Stimulated activated CD4-positive, alpha-beta T cell treated with anti-CD3 and anti-CD28 coated beads, Interleukin-12 subunit alpha, Interleukin-12 subunit beta, amount 100 ng/mL, for 4 hours (primary cell): ENCODE measurements around the gene SETBP1.

Source experiments
- DNase-seq: peaks from one replicate; pipeline ENCODE4 v3.0.0-alpha.2; 2020

Gene SETBP1

DNA sequence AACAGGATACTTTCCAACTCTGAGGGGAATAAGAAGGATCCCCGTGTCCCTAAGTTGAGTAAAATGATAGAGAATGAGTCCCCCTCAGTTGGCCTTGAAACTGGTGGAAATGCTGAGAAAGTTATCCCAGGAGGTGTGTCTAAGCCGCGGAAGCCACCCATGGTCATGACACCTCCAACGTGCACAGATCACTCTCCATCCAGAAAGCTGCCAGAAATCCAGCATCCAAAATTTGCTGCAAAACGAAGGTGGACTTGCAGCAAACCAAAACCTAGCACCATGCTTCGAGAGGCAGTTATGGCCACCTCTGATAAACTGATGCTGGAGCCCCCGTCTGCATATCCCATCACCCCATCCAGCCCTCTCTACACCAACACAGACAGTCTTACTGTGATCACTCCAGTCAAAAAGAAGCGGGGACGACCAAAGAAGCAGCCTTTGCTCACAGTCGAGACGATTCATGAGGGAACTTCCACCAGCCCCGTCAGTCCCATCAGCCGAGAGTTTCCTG is 270.1 kb downstream of the SETBP1 start:
- DNase-seq: no peak

DNA sequence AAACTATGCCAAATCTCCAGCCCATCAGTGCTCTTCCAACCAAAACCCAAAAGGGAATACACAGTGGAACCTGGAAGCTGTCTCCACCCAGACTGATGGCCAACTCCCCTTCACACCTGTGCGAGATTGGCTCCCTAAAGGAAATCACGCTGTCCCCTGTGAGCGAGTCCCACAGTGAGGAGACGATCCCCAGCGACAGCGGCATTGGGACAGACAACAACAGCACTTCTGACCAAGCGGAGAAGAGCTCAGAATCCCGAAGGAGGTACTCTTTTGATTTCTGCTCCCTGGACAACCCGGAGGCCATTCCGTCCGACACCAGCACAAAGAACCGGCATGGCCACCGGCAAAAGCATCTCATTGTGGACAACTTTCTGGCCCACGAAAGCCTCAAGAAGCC is 271.1 kb downstream of the SETBP1 start:
- no peak for DNase-seq

DNA sequence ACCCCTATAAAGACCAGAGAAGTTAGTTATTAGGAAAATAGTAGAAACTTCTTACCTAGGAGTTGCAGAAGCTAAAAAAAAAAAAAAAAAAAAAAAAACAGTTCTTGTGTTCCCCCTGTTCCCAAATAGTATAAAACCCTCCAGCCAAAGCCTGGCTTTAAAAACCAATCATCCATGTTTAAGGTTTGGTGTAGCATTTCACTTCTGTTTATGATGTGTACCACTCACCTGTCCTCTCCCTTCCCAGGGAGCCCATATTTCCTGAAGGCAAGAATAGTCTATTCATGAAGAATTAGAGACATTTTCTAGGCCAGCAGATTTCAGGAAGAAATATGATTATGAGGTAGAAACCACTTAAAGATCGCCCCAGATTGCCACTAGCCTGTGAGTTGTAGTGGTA is 273.6 kb downstream of the SETBP1 start:
- no peak for DNase-seq

DNA sequence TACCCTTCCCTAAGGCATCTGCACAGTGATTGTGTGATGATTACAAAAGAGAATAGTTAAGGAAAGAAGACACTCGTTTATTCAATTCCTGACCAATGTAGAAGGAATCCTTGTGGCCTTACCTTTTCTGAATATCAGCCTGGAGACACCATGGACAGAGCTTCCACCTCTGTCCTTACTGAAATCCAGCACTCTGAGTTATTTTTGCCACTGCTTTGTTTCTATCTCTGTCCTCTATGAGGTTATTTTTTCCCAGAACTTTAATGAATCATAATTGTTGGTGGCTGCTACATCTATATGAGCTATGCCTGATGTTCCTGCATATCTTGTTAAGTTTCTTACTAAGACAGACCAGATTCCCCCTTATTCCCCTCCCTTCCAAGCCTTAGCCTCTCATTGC is 275.1 kb downstream of the SETBP1 start:
- no peak for DNase-seq

DNA sequence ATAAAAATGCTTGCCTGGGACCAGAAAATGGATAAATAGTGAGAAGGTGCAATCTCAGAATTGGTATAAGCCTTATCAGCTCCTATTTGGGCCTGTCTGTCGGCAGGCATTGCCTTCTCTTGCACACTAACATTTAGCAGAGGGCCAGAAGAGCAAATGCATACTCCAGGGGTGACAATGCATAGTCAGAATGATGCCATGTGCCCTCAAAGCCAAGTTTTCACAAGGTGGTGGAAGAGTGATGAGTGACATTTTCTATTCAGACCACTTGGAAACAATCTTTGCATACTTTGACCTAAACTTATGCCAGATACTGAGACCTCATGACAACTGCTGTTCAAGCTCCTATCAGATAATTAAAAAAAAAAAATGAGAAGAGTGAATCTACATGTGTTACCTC is 276.3 kb downstream of the SETBP1 start:
- no peak for DNase-seq

DNA sequence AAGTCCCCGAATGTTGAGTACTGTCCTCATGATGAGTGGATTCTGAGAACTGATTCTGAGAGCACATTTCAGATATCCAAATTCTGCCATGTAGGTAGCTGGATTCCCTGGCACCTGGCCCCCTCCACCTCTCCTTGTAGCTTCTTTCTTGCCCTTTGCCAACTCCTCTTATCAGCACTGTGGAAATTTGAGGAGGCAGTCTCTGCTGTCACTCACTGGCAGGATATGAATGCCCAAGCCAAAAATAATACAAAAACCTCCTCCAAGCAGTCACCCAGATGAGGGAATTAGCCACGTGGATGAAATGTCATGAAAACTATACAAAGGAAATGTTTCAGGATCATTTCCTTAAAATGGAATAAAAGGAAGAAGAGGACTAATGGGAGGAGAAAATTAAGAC is 276.8 kb downstream of the SETBP1 start:
- no peak for DNase-seq

DNA sequence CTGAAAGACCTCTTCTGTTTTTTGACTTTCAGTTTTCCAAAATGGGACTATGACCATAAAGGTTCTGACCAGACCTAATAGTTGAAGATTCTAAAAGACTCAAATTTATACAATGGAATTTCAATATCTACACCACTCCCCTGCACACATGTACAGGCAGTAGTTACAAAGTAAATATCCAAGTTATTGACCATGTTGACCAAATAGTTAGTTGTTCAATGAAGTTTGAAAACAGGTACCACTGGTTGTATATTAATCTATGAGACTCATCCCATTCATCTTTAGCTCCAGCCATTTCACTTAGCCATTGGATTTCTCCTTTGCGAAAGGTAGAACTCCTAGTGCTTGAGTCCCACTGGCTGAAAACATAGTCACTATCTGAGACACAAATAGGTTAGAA is 277.4 kb downstream of the SETBP1 start:
- no peak for DNase-seq

DNA sequence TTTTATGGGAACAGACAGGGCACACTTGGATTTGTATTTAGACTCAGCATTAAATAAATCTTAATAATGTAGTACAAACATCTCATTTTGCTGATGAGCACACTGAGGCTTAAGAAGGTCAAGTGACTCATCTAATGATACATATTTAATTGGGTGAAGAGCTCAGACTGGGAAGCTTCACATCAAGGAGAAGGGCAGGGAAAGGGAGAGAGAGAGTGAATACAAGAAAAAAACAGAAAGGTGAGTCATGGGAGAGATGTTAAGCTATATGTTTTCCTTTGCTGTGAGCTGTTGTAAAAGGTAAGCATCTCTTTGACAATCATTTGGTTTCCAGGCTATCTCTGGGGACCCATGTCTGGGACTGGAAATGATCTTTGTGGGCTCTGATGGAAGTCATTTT is 277.8 kb downstream of the SETBP1 start:
- no peak for DNase-seq

DNA sequence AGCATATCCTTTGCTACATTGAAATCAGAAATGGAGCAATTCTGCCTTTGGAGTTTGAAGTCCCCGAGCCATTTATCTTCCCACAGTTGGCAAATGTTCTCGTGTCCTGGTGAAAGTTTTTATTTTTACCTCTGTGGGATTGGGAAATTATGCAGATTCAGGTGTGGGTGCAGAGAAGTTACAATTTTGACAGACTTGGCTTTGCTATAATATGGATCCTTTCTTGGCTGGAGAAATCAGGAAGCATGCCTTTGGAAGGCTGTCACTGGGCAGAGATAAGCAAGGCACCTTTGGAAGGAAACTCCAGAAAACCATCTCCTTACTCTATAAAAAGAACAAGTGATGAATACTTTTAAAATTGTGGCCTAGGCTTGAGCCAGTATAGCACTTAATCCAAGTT is 278.3 kb downstream of the SETBP1 start:
- DNase-seq: no peak

DNA sequence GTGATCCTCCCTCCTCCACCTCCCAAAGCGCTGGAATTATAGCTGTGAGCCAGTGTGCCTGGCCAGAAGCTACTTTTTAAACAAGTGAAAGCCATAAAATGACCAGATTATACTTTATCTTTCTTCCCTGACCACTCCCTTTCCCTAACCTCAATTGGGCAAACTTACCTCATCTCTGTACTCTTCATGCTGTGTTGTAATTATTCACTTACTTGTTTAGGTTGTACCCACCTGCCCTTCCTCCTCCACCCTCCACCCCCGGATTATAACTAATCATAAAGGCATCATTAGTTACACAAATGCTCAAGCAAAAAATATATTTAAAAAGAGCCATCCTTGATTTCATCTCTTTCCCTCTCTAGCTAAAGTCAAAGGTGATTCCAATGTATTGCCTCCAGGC is 279.9 kb downstream of the SETBP1 start:
- DNase-seq: no peak

DNA sequence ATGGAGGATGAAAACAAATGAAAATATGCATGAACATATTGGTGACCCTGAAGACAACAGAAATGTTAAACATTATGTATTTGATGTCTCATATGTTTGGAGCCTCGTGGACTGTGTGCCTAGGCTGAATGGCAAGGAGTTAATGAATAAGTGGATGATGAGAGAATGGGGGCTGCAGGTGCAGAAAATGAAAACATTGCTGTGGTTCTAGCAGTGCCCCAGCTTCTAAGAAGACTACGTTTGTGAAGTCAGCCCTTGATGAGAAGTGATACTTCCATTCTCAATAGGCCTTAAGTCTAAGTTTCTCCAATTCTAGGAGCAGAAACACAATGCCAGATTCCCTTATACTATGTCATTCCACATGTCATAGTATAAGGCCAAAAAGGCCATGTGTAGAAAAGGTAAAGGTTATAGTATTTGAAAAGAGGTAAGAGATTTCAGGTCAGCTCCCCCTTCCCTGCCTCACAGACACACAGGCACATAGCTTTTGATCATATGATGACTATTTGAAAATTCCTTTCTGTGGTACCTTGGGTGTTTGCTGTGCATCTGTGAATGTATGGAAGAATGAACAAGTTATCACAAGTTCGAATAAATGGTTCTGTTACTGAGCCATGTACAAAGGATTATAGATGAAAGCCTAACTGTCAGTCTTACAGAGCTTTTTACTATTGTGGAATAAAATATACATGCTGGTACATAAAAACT is 280.8 kb downstream of the SETBP1 start:
- DNase-seq: no peak

DNA sequence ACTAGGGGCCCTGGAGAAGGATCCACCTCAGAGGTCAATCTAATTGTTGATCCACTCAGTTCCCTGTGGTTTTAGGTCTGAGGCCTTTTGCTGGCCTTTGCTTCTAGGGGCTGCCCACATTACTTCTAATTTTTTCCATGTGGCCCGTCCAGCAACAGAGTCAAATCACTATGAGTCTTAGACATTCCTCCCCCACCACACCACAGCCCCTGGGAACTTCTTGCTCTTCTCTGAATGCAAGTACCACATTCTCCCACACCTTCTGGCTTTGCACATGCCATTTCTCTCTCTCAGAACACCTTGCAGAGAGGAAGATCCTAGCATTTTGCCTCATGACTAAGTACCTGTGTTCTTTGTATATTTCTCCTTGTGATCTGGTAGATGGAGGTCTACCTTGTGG is 286.9 kb downstream of the SETBP1 start:
- DNase-seq: no peak

DNA sequence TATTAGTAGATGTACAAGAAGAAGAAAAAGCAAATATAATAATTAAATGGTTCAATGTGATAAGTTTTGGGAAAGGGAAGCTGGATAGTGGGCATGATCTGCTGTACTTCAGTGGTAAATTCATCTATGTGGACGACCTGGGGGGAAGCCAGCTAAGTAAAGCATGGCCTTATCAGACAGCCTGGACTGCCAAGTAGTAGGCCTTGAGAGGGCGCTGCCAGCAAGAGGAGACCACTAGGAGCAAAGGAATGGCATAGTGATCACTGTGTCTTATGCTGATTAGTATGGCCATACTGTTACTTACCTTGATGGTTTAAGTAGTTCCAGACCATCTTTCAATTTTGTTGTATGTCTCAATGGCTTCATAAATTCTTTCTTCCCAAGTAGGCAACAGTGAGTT is 287.6 kb downstream of the SETBP1 start:
- no peak for DNase-seq

DNA sequence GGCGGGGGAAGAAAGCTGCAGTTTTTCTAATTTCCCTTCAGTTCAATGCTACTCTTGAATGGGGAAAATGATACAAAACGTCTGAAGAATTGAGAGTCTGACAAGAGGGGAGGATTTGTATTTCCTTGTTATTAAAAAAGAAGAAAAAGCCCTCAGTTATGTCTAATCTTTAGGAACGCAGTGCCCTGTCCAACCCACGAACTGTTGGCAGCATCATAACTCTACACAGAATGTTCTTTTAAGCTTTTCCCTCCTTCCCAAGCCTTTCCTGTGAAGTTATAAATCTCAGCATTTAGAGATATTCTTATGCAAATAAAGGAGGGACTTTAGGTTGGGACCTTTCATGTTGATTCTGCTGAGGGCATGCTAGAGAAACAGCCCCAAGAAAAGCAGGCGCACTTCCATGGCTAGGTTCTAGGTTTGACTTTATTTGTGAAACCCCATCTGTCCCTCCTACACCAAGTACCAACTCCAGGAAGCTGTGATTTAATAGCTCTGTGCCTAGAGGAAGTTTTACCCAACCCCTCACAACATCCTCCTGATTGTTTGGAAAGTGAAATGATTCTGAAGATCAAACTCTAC is 288.6 kb downstream of the SETBP1 start:
- DNase-seq: no peak

DNA sequence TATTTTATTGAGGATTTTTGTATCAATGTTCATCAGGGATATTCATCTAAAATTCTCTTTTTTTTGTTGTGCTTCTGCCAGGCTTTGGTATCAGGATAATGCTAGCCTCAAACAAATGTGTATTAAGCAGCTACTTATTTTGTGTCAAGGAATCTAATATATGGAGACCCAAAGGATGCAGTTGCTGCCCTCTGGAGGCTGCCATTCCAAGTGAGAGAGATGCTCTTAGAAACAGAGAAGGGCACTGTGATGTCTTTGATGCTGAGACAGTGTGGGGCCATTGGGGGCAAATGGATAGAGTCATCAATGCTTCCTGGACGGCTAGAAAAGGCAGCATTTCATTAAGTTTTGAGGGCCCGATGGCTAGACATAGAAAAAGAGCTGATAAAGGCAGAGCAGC is 292.6 kb downstream of the SETBP1 start:
- DNase-seq: no peak

DNA sequence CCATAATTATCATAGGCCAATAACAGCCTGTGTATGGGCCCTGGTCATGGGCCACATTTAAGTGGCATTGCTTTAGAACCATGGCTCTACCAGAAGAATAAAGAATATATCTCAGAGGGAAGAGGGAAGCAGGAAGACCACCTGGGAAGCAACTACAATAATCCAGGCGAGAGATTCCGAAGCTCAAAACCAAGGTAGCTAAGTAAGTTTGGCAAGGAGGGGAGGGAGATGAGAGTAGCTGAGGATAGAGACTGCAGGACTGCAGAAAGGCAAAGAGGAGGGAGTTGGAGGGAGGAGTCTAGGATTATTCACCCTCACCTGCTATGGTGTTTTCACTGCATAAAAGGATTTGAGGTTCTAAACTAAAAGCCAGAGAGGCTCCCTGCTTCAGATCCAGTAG is 293.5 kb downstream of the SETBP1 start:
- DNase-seq: no peak

DNA sequence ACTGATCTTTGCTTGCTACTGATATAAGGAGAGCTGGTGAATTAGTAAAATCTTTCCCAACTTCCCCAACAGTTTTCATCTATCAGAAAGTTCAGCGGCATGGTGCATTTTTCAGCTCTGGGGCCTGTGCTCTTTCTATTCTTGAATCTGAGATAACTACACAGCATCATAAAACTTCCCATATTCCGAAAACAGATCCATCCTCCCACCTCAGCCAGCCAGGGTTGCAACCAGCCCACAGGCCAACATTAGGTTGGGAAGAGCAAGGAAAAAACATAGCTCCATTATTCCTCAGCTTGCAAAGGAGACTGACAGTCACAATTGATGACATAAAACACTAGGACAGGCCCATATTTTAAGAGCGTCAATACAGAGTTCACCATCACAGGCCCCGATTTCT is 297.2 kb downstream of the SETBP1 start:
- no peak for DNase-seq

DNA sequence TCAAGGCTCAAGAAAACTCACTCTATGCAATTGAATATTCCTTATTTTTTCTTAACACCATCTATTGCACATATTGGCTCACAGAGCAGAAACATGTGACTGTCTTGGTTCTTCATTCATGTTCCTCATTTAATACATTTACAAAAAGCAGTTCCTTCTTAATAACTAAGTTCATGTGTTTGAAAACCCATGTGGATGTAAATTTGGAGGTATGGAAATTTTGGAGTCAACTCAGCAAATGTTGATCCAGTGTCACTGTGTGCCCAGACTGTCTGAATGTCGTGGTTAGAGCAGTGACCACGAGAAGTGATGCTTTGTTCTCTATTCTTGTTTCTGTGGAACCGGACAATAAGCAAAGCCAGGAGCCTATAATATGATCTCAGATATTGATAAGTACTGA is 299.1 kb downstream of the SETBP1 start:
- no peak for DNase-seq

DNA sequence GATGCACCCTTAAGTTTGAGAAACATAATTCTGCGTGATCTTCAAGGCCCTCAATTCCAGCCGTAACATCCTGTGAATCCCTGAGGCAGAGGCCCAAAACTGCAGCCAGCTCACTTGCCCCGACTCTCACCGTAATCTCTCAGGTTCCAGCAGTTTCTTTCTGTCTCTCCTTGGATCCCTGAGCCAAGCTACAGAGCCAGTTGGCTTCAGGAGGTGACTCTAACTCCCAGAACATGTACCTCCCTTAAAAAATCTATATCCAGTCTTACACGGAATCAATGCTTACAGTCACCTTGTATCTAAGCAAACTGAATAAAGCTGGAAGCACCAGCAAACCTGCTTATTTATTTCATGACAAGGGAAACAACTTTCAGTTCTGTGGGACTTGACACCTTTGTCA is 300.4 kb downstream of the SETBP1 start:
- no peak for DNase-seq

DNA sequence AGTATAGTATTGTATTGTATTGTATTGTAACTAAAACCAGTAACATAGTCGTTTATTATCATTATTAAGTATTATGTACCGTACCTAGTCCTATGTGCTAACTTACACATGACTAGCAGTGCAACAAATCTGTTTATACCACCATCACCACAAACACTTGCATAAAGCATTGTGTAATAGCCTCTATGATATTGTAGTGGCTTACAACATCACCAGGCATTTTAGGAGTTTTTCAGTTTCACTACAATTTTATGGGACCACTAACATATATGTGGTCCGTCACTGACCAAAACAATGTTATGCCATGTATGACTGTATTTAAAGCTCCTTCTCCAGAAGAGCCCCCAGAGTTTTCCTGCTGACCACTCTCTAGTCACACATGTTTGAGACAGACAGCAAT is 306.2 kb downstream of the SETBP1 start:
- DNase-seq: no peak

DNA sequence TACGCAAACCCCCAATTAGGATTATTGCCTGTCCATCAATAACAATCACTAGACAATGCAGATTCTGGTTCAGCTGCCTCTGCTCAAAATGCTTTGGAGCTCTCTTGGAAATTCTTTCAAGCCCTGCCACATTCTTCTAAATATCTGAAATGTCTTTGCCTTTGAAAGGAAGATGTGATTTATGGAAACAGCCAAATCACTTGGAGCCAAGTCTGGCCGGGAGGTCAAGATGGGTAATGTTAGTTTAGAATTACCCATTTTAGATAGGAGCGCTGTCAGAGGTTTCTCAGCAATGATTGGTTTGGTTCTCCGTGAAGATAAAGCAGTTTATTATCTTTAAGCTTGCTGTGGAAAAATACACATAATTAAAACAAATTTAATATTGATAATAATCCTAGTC is 306.7 kb downstream of the SETBP1 start:
- DNase-seq: no peak

DNA sequence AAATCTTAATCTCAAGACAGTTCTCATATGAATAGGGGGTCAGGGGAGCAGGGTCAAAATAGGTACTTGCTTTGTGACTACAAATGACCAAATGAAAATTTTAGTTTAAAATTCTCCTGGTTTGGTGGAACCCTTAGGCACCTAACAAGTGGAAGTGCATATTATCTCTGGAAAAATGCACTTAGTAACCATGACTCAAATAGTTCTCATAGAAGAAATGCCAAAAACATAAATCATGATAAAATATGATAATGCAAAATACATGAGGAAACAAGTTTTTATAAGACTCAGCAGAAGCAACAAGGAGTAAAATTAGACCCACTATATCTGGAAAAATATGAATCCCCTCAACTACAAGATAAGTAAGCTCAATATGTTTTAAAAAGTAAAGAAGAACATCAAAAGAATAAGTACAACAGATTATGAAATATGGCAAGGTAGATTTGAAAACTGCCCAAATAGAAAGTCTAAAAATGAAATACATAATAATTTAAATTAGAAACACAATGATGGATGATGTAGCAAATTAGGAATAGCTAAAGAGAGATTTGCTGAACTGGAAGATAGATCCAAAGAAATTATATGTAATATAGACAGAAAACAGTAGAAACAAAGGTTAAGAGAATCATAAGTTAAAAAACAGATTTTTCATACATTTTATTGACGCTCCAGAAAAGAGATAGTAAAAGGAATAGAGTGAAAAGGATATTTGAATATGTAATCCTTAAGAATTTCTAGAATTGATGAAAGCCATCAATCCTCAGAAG is 308.3 kb downstream of the SETBP1 start:
- no peak for DNase-seq

DNA sequence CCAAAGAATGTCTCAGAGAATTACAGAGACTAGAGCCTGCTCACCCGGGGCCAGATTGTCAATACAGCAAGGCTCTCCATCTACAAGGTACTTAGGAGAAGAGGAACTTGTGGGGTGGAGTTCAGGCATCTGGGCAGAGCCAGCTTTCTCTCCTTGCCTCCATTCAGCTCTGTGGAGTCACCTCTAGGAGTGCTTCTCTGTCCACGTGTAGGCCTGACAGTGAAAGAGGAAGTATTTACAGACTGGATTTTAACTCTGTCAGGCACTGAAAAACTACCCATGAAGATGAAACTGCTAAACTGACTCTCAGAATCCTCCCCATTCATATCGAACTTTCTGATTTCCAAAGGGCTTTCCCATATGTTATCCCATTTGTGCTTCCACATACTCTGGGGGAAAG is 315.6 kb downstream of the SETBP1 start:
- DNase-seq: no peak

DNA sequence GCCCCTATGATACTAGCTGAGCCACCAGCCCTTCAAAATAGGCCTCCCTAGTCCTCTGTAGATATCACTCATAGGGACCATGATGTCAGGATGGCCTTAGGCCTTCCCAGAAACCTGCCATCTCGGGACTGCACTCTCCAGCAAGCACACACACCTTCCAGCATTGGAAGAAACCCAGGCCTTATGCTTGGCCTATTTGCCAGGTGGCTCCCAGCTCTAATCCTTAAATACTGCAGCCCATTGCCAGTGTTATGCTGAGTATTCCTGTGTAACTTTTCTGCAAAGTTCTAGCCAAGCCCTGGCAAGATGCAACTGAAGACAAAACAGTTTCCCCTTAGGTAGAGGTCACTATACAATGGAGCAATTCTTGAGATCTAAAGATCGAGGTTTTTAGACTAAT is 316.5 kb downstream of the SETBP1 start:
- DNase-seq: no peak
